OCI-LY1 (cell line): Measurements from ENCODE around the gene NDRG4.

Experiments used
- H2AFZ ChIP-seq: fragments of 200-600 bp; sonication (generic), shearing (Covaris generic); 2 replicates; pipeline ENCODE4 v1.6.0; 2014; ENCODE audit warnings: antibody characterized with exemption, mild to moderate bottlenecking, low read length
- H3F3A ChIP-seq: fragments of 200-600 bp; sonication (generic), shearing (Covaris generic); 2 replicates; pipeline ENCODE4 v1.6.0; 2014; ENCODE audit warnings: mild to moderate bottlenecking, antibody characterized with exemption, low read length, moderate library complexity; ENCODE audit not compliant: insufficient read depth
- H3K27ac ChIP-seq: fragments of 200-600 bp; sonication (generic); 2 replicates; pipeline ENCODE4 v1.5.1; 2014; ENCODE audit warnings: low read length, mixed run types, mild to moderate bottlenecking, low read depth; ENCODE audit not compliant: poor library complexity, severe bottlenecking
- H3K27me3 ChIP-seq: fragments of 200-600 bp; sonication (generic); 2 replicates; pipeline ENCODE4 v1.6.0; 2014; ENCODE audit warnings: antibody characterized with exemption, mild to moderate bottlenecking, low read length, moderate library complexity; ENCODE audit not compliant: insufficient read depth
- H3K36me3 ChIP-seq: fragments of 200-600 bp; sonication (generic); 2 replicates; pipeline ENCODE4 v1.6.1; 2014; ENCODE audit warnings: mild to moderate bottlenecking, antibody characterized with exemption, low read length, moderate library complexity, mixed read lengths; ENCODE audit not compliant: insufficient read depth
- H3K4me1 ChIP-seq: fragments of 200-600 bp; sonication (generic); 2 replicates; pipeline ENCODE4 v1.5.1; 2014; ENCODE audit warnings: mild to moderate bottlenecking, low read length, moderate library complexity; ENCODE audit not compliant: insufficient read depth, severe bottlenecking
- H3K4me2 ChIP-seq: fragments of 200-600 bp; sonication (generic), shearing (Covaris generic); 2 replicates; pipeline ENCODE4 v1.6.1; 2014; ENCODE audit warnings: low read length
- H3K4me3 ChIP-seq: fragments of 200-600 bp; sonication (generic); 2 replicates; pipeline ENCODE4 v1.5.1; 2014; ENCODE audit warnings: low read length, low read depth, mild to moderate bottlenecking, mixed read lengths; ENCODE audit not compliant: poor library complexity, severe bottlenecking
- H3K79me2 ChIP-seq: fragments of 200-600 bp; shearing (Covaris generic); 2 replicates; pipeline ENCODE4 v1.6.1; 2016; ENCODE audit warnings: mixed run types, low read length, mixed read lengths; ENCODE audit not compliant: insufficient read depth
- H3K9ac ChIP-seq: fragments of 200-600 bp; sonication (generic), shearing (Covaris generic); 2 replicates; pipeline ENCODE4 v1.6.1; 2014; ENCODE audit warnings: mild to moderate bottlenecking, low read length, mixed read lengths
- H3K9me2 ChIP-seq: fragments of 200-600 bp; sonication (generic), shearing (Covaris generic); 2 replicates; pipeline ENCODE4 v1.6.1; 2014; ENCODE audit warnings: low read depth, mild to moderate bottlenecking, low read length, mixed read lengths
- H3K9me3 ChIP-seq: fragments of 200-600 bp; shearing (Covaris generic); 2 replicates; pipeline ENCODE4 v1.6.1; 2014; ENCODE audit warnings: low read length, mixed read lengths
- H4K20me1 ChIP-seq: fragments of 200-600 bp; sonication (generic), shearing (Covaris generic); 2 replicates; pipeline ENCODE4 v1.6.0; 2016; ENCODE audit warnings: mild to moderate bottlenecking, low read length; ENCODE audit not compliant: insufficient read depth
- CTCF ChIP-seq: fragments of 200-600 bp; sonication (generic), shearing (Covaris generic); IDR thresholded peaks from 2 replicates; pipeline ENCODE4 v1.5.1; 2017; ENCODE audit warnings: mild to moderate bottlenecking, antibody characterized with exemption, low read length, moderate library complexity, mixed read lengths
- EZH2 ChIP-seq: fragments of 200-600 bp; sonication (generic), shearing (Covaris generic); IDR thresholded peaks from 2 replicates; pipeline ENCODE4 v1.8.0; 2017; ENCODE audit warnings: borderline replicate concordance, mixed run types, mild to moderate bottlenecking, antibody characterized with exemption, low read length, moderate library complexity, mixed read lengths

NDRG4 gene

GRCh38 chr16:58478427-58478826 is 21.5 kb upstream of the NDRG4 start:
- no peaks in the 10 kb centered on the region for H3K4me1 ChIP-seq

GRCh38 chr16:58481226-58481869 is 18.6 kb upstream of the NDRG4 start:
- Histone ChIP-seq H3K4me3 (no peak overlapping the region), H3K4me2 (no peak overlapping the region), H3F3A (no peaks in the 10 kb centered on the region), H3K9ac (no peak overlapping the region), H4K20me1 (no peaks in the 10 kb centered on the region), H3K36me3 (no peaks in the 10 kb centered on the region), H2AFZ (no peak overlapping the region), H3K9me2 (no peaks in the 10 kb centered on the region), H3K27me3 (no peaks in the 10 kb centered on the region), H3K79me2 (no peaks in the 10 kb centered on the region), H3K9me3 (no peaks in the 10 kb centered on the region), H3K27ac (no peak overlapping the region), H3K4me1 (no peaks in the 10 kb centered on the region)
- TF ChIP-seq EZH2 = no peak
- no peak for TF ChIP-seq CTCF

More at GRCh38 chr16:58478427-58478826, 21.5 kb upstream of the NDRG4 start:
- no peaks in the 10 kb centered on the region for H3K27me3 ChIP-seq
- H3K4me2 ChIP-seq = no peak overlapping the region
- no peak overlapping the region for H3K9ac ChIP-seq
- no peak overlapping the region for H2AFZ ChIP-seq
- no peak overlapping the region for H3K27ac ChIP-seq
- no peaks in the 10 kb centered on the region for H3K9me3 ChIP-seq
- H3K9me2 ChIP-seq = no peaks in the 10 kb centered on the region
- TF ChIP-seq CTCF (no peak), EZH2 (no peak)
- no peak overlapping the region for H3K4me3 ChIP-seq
- no peaks in the 10 kb centered on the region for H3F3A ChIP-seq
- H4K20me1 ChIP-seq = no peaks in the 10 kb centered on the region
- no peaks in the 10 kb centered on the region for H3K79me2 ChIP-seq
- no peaks in the 10 kb centered on the region for H3K36me3 ChIP-seq

GRCh38 chr16:58481931-58482330 is 18.0 kb upstream of the NDRG4 start:
- H3K9me3 ChIP-seq = no peaks in the 10 kb centered on the region
- TF ChIP-seq CTCF = no peak
- TF ChIP-seq EZH2 = no peak
- H3K27ac ChIP-seq = no peak overlapping the region
- no peaks in the 10 kb centered on the region for H3K9me2 ChIP-seq
- H3K4me3 ChIP-seq = no peak overlapping the region
- no peaks in the 10 kb centered on the region for H3K4me1 ChIP-seq
- H3K4me2 ChIP-seq = no peak overlapping the region
- no peaks in the 10 kb centered on the region for H4K20me1 ChIP-seq
- H3K36me3 ChIP-seq = no peaks in the 10 kb centered on the region
- H2AFZ ChIP-seq = no peak overlapping the region
- H3K79me2 ChIP-seq = no peaks in the 10 kb centered on the region
- no peaks in the 10 kb centered on the region for H3F3A ChIP-seq
- H3K9ac ChIP-seq = no peak overlapping the region
- no peaks in the 10 kb centered on the region for H3K27me3 ChIP-seq
